ENCODE measurements around the gene CELSR1.

DNA sequence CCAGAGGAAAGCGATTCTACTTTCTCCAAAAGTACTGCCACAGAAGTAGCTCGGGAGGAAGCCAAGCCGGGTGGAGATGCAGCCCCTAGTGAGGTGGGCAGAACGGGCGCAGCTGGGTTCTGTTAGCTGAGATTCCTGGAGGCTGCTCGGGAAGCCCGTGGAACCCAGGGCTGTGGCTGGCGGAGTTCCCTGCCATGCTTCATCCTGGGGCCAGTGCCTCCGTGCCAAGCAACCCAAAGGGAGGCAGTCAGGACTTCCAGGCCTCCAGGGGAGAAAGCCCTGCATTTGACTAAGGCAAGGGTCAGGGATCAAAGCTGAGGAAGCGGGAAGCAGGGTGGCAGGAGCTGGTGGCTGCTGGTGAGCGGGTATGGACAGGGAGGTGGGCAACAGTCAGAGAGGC is 208.6 kb downstream of the CELSR1 start:
- TF ChIP-seq, protein P1, sequence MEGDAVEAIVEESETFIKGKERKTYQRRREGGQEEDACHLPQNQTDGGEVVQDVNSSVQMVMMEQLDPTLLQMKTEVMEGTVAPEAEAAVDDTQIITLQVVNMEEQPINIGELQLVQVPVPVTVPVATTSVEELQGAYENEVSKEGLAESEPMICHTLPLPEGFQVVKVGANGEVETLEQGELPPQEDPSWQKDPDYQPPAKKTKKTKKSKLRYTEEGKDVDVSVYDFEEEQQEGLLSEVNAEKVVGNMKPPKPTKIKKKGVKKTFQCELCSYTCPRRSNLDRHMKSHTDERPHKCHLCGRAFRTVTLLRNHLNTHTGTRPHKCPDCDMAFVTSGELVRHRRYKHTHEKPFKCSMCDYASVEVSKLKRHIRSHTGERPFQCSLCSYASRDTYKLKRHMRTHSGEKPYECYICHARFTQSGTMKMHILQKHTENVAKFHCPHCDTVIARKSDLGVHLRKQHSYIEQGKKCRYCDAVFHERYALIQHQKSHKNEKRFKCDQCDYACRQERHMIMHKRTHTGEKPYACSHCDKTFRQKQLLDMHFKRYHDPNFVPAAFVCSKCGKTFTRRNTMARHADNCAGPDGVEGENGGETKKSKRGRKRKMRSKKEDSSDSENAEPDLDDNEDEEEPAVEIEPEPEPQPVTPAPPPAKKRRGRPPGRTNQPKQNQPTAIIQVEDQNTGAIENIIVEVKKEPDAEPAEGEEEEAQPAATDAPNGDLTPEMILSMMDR (IDR thresholded peaks at IDR 0.05): no peak
- no peak for TF ChIP-seq POLR2A (IDR thresholded peaks at IDR 0.05)

All from sigmoid colon (tissue), 3 donors.